Stimulated activated CD4-positive, alpha-beta T cell treated with anti-CD3 and anti-CD28 coated beads, Interleukin-12 subunit alpha, Interleukin-12 subunit beta, amount 100 ng/mL, for 24 hours (primary cell): ENCODE measurements around the gene EPC2.
"Not testable (repeated sequence)": the region's sequence is repeated elsewhere in the genome, so short reads cannot be mapped to it uniquely, and the experiment has no call there.

Source experiments
- DNase-seq, 2 experiments: peaks; one replicate each; pipeline ENCODE4 v3.0.0-alpha.2; 2020; ENCODE audit warnings: low read depth in 2 of 2

Gene EPC2

DNA sequence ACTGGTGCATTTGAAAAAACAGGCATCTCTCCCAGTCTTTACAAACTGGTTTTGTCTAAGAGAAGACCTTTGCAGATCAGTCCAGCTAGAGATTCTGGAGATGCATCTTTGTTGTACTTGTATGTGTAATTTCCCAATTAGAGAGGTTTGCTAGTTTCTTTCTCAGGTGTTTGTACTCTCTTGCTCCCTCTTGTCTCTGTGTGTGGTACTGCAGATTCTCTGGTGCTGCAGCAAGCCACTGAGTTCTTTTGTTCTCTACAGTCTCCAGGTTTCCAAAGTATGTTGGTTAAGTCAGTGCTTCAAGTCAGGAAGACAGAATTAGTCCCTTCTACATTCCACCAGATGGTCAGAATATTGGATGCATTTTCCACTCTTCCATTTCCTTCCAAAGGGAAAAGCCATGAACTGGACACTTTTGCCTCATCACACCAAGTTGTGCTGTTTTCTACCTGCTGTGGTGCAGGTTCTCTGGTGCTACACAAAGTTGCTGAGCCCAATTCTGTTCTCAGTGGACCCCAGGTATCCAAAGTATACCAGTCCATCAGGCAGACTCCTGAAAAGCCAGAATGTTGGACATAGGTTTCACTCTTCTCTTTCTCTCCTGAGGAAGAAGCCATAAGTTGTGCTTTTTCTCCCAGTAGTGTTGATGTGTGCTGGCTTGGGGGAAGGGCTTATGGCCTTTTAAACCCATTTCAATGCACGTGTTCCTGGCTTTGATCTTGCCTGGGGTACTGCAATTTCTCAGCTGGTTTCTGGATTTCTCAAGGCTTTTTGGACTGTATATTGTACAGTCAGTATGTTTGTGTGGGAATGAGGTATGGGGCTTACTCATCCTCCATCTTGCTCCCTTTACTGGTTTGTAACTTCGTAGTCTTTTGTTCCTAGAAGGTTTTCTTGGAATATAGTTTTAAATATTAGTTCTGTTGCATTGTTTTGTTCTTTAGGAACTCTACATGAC is 29.8 kb downstream of the EPC2 start:
- DNase-seq, result peak in 1 of 2 experiments; percentile 11

DNA sequence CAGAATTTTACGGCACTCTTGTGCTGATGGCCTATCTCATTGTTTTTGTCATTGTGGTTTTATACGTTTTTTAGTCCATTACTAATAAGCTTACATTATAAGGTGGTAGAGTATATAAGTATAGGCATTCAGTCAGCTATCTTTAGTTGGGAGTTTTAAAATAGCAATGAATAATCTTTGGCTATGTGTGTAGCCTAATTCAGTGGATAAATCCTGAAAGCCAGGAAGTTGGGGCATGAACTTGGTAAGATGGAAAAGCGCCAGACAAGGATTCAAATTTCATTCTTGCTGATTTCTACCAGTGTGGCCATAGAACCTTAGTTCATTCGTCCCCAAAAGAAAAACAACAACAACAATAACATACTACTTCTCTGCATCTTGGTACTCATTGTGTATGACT is 31.2 kb downstream of the EPC2 start:
- DNase-seq, result no peak

DNA sequence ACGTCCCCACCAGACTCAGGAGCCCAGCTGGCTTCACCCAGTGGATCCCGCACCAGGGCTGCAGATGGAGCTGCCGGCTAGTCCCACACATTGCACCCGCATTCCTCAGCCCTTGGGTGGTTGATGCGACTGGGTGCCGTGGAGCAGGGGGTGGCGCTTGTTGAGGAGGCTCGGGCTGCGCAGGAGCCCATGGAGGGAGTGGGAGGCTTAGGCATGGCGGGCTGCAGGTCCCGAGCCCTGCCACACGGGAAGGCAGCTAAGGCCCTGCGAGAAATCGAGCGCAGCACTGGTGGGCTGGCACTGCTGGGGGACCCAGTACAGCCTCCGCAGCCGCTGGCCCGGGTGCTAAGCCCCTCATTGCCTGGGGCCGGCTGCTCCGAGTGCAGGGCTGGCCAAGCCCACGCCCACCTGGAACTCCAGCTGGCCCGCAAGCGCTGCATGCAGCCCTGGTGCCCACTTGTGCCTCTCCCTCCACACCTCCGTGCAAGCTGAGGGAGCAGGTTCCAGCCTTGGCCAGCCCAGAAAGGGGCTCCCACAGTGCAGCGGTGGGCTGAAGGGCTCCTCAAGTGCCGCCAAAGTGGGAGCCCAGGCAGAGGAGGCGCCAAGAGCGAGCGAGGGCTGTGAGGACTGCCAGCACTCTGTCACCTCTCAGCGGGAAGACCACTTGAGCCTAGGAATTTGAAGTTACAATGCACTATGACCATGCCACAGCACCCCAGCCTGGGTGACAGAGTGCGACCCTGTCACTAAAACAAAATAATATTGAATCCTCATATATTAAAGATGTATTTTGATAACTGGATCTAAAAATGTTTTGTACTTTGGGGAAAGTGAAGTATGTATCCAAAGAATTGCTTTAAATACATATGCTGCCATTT is 34.0 kb downstream of the EPC2 start:
- not testable (repeated sequence) for DNase-seq

DNA sequence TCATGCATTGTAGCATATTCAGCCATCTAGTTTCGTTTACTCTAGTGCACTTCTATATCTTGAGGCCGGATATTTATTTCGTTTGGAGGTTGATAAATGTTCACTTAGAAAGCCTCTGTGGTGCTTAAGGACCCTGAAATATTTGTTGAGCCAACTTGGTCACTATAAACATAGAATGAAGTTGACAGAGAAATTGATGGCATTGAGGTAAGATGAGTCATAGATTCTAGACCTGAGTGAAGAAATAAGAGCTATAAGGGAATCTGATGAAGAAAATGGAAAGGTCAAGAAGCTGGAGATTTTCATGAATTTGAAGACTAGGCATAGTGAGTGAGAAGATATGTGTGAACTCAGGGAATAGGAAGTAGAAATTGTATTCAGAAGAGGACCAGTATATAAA is 35.9 kb downstream of the EPC2 start:
- DNase-seq, result no peak

- no peak for DNase-seq
Observed at GRCh38 chr2:148681443-148681842, 36.9 kb downstream of the EPC2 start.

DNA sequence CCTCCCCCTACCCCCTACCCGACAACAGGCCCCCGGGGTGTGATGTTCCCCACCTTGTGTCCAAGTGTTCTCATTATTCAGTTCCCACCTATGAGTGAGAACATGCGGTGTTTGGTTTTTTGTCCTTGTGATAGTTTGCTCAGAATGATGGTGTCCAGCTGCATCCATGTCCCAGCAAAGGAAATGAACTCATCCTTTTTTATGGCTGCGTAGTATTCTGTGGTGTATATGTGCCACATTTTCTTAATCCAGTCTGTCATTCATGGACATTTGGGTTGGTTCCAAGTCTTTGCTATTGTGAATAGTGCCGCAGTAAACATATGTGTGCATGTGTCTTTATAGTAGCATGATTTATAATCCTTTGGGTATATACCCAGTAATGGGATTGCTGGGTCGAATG is 37.3 kb downstream of the EPC2 start:
- not testable (repeated sequence) for DNase-seq

- DNase-seq, result no peak
Observed at GRCh38 chr2:148684507-148684906, 40.0 kb downstream of the EPC2 start.

- DNase-seq, result no peak
Observed at GRCh38 chr2:148687543-148687942, 43.0 kb downstream of the EPC2 start.

DNA sequence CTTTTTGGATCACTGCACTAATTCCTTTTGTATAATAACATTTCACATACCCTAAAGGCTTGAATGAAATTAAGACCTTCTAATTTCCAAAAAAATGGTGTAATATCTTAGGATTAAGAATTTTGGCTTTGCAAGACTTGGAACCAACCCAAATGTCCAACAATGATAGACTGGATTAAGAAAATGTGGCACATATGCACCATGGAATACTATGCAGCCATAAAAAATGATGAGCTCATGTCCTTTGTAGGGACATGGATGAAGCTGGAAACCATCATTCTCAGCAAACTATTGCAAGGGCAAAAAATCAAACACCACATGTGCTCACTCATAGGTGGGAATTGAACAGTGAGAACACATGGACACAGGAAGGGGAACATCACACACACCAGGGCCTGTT is 43.5 kb downstream of the EPC2 start:
- DNase-seq, result not testable (repeated sequence)

DNA sequence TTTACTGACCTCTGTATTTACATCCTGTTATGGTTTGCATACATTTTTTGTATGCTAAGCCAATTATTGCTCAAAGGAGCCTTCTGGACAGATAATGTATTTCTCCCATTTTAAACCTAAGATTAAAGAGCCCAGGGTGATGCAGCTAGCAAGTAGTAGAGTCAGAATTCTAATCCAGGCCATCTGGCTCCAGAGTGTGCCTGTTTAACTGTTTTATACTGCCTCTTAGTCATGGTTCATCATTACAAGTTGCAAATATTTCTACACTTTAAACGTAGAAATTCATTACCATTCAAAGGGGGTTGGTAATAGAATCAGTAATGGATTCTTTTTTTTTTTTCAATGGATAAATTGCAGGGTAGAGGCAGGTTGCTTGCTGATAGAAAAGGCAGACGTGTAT is 52.4 kb downstream of the EPC2 start:
- no peak for DNase-seq

GRCh38 chr2:148699830-148700229 is 55.3 kb downstream of the EPC2 start:
- no peak for DNase-seq

DNA sequence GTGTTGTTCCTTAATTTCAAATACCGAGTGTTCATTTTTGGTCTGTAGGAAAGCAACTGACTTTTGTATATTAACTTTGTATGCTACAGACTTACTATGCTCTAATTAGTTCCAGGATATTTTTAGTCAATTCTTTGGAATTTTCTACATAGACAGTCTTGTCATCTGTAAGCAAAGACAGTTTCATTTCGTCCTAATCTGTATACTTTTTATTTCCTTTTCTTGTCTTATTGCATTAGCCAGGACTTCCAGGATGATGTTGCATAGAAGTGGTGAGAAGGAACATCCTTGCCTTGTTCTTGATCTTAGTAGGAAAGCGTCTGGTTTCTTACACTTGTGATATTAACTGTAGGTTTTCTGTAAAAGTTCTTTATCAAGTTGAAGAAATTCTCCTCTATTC is 56.5 kb downstream of the EPC2 start:
- no peak for DNase-seq

DNA sequence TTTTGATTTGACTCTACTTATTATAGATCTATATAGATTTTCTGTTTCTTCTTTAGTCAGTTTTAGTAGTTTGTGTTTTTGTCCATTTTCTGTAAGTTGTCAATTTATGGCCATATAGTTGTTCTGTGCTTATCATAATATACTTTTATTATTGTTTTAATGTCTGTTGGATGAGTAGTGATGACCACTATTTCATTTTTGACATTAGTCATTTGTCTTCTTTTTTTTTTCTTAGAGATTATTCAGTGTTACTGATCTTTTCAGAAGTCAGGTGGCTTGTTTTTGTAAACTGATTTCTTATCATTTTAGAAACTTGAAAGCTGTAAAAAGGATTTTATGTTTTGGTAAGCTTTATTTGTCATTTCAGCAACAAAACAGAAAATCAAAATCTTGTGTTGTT is 57.3 kb downstream of the EPC2 start:
- DNase-seq, result no peak

- DNase-seq, result no peak
Observed at GRCh38 chr2:148702475-148702874, 57.9 kb downstream of the EPC2 start.

DNA sequence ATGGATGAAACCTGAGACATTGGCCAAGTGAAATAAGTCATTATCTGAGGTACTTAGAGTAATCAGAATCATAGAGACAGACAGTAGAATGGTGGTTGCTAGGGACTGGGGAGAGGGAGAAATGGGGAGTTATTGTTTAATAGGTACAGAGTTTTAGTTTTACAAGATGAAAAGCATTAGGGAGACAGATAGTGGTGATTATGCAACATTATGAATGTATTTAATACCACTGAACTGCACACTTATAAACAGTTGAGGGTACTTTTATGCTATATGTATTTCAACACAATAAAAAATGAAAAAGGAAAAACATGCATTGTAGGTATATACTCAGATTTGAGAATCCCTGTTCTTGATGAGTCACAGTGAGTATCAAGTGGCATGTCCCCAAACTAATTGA is 59.7 kb downstream of the EPC2 start:
- no peak for DNase-seq

DNA sequence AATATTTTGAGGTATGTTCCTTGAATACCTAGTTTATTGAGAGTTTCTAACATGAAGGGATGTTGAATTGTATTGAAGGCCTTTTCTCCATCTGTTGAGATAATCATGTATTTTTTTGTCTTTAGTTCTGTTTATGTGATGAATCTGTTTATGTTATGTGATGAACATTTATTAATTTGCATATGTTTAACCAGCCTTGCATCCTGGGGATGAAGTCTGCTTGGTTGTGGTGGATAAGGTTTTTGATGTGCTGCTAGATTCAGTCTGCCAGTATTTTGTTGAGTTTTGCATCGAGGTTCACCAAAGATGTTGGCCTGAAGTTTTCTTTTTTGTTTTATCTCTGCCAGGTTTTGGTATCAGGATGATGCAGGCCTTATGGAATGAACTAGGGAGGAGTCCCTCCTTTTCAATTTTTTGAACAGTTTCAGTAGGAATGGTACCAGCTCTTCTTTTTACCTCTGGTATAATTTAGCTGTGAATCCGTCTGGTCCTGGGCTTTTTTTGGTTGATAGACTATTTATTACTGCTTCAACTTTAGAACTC is 71.9 kb downstream of the EPC2 start:
- no peak for DNase-seq

DNA sequence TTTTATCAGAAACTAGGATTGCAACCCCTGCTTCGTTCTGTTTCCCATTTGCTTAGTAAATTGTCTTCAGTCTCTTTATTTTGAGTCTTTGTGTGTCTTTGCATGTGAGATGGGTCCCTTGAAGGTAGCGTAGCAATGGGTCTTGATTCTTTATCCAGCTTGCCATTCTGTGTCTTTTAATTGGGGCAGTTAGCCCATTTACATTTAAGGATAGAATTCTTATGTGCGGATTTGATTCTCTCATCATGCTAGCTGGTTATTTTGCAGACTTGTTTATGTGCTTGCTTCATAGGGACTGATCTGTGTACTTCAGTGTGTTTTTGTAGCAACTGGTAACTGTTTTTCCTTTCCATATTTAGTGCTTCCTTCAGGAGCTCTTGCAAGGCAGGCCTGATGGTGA is 73.5 kb downstream of the EPC2 start:
- DNase-seq, result no peak

DNA sequence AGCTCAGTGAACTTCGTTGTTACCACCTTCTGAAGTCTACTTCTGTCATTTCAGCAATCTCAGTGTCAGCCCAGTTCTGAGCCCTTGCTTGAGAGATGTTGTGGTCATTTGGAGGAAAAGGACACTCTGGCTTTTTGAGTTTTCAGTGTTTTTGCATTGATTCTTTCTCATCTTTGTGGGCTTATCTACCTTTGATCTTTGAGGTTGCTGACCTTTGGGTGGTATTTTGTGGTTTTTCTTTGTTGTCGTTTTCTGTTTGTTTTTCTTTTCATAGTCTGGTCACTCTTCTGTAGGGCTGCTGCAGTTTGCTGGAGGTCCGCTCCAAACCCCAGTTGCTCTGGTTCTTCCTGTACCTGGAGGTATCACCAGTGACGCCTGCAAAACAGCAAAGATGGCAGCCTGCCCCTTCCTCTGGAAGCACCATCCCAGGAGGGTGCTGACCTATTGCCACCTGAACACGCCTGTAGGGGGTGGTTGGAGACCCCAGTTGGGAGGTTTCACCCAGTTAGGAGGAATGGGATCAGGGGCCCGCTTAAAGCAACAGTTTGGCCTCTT is 74.7 kb downstream of the EPC2 start:
- no peak for DNase-seq

- no peak for DNase-seq
Observed at GRCh38 chr2:148719941-148720436, 75.4 kb downstream of the EPC2 start.

- DNase-seq, result no peak
Observed at GRCh38 chr2:148720501-148721001, 76.0 kb downstream of the EPC2 start.

- no peak for DNase-seq
Observed at GRCh38 chr2:148721520-148721931, 77.0 kb downstream of the EPC2 start.
